SU-DHL-6 (cell line): ENCODE data around the gene CLDN16.

ENCODE experiments used
- H2AFZ ChIP-seq: fragments of 200-600 bp; sonication (generic); 2 replicates; pipeline ENCODE4 v1.6.1; 2014; ENCODE audit warnings: low read depth, mild to moderate bottlenecking, moderate library complexity, mixed read lengths, antibody characterized with exemption, low read length; ENCODE audit not compliant: severe bottlenecking
- H3F3A ChIP-seq: fragments of 200-600 bp; shearing (Covaris generic); 2 replicates; pipeline ENCODE4 v1.6.0; 2016; ENCODE audit warnings: antibody characterized with exemption, mild to moderate bottlenecking; ENCODE audit not compliant: insufficient read depth
- H3K27ac ChIP-seq: fragments of 200-600 bp; sonication (generic); 2 replicates; pipeline ENCODE4 v1.5.1; 2016; ENCODE audit warnings: low read depth, mild to moderate bottlenecking, low read length, moderate library complexity, mixed read lengths
- H3K27me3 ChIP-seq: fragments of 200-600 bp; sonication (generic), shearing (Covaris generic); 2 replicates; pipeline ENCODE4 v1.6.0; 2014; ENCODE audit warnings: mild to moderate bottlenecking, low read length
- H3K36me3 ChIP-seq: fragments of 200-600 bp; sonication (generic); 2 replicates; pipeline ENCODE4 v1.6.1; 2014; ENCODE audit warnings: mild to moderate bottlenecking, low read length, mixed read lengths
- H3K4me2 ChIP-seq: fragments of 300-600, 200-600 bp; shearing (Covaris generic), sonication (generic); 2 replicates; pipeline ENCODE4 v1.6.0; 2014; ENCODE audit warnings: low read length, low read depth, mild to moderate bottlenecking; ENCODE audit not compliant: poor library complexity, severe bottlenecking
- H3K4me3 ChIP-seq: fragments of 200-600 bp; sonication (generic); 2 replicates; pipeline ENCODE4 v1.5.1; 2014; ENCODE audit warnings: antibody characterized with exemption, low read length, mild to moderate bottlenecking, mixed read lengths; ENCODE audit not compliant: insufficient read depth, poor library complexity, severe bottlenecking
- H3K79me2 ChIP-seq: fragments of 200-600 bp; sonication (generic); 2 replicates; pipeline ENCODE4 v1.6.1; 2014; ENCODE audit warnings: mild to moderate bottlenecking, low read length, moderate library complexity; ENCODE audit not compliant: insufficient read depth
- H3K9ac ChIP-seq: fragments of 200-600 bp; sonication (generic); 2 replicates; pipeline ENCODE4 v1.7.0; 2014; ENCODE audit warnings: mild to moderate bottlenecking, low read length
- H3K9me2 ChIP-seq: fragments of 200-600 bp; sonication (generic); replicated peaks from 2 replicates; pipeline ENCODE4 v1.6.1; 2014; ENCODE audit warnings: low read length; ENCODE audit not compliant: insufficient read depth
- H3K9me3 ChIP-seq: fragments of 200-600 bp; sonication (generic); 2 replicates; pipeline ENCODE4 v1.6.1; 2014; ENCODE audit warnings: low read length, mixed read lengths; ENCODE audit not compliant: insufficient read depth
- H4K20me1 ChIP-seq: fragments of 200-600 bp; sonication (generic); 2 replicates; pipeline ENCODE4 v1.6.1; 2014; ENCODE audit warnings: low read depth, mild to moderate bottlenecking, antibody characterized with exemption, low read length, moderate library complexity, mixed read lengths
- CTCF ChIP-seq: fragments of 200-600 bp; sonication (generic); IDR thresholded peaks from one replicate; pipeline ENCODE4 v1.5.1; 2017; ENCODE audit warnings: antibody characterized with exemption, mild to moderate bottlenecking, low read length, moderate library complexity; ENCODE audit not compliant: insufficient read depth, poor library complexity, severe bottlenecking
- EZH2phosphoT487 ChIP-seq: fragments of 200-600 bp; sonication (generic), shearing (Covaris generic); conservative IDR thresholded peaks from 2 replicates; pipeline ENCODE4 v1.6.1; 2018; ENCODE audit warnings: mild to moderate bottlenecking, antibody characterized with exemption, low read length, moderate library complexity, mixed read lengths

Gene CLDN16

GRCh38 chr3:190425833-190426232 is 37.9 kb downstream of the CLDN16 start:
- Histone ChIP-seq H4K20me1 (no peaks in the 10 kb centered on the region), H3K27me3 (no peaks in the 10 kb centered on the region), H2AFZ (no peak overlapping the region)

GRCh38 chr3:190426806-190427507 is 39.0 kb downstream of the CLDN16 start:
- Histone ChIP-seq H3K4me3 (no peak overlapping the region), H3K9ac (no peak overlapping the region), H3K27me3 (no peaks in the 10 kb centered on the region), H3F3A (no peaks in the 10 kb centered on the region), H3K4me2 (no peak overlapping the region), H3K79me2 (no peaks in the 10 kb centered on the region), H3K9me3 (no peaks in the 10 kb centered on the region), H4K20me1 (no peaks in the 10 kb centered on the region), H3K27ac (no peak overlapping the region), H2AFZ (no peak overlapping the region), H3K9me2 (no peaks in the 10 kb centered on the region), H3K36me3 (no peaks in the 10 kb centered on the region)
- TF ChIP-seq EZH2phosphoT487 (no peak), CTCF (no peak)

More at GRCh38 chr3:190425833-190426232, 37.9 kb downstream of the CLDN16 start:
- Histone ChIP-seq H3K36me3 (no peaks in the 10 kb centered on the region), H3K4me3 (no peak overlapping the region), H3K79me2 (no peaks in the 10 kb centered on the region), H3K9me3 (no peaks in the 10 kb centered on the region), H3K27ac (no peak overlapping the region), H3F3A (no peaks in the 10 kb centered on the region), H3K9ac (no peak overlapping the region), H3K4me2 (no peak overlapping the region), H3K9me2 (no peaks in the 10 kb centered on the region)
- TF ChIP-seq CTCF (no peak), EZH2phosphoT487 (no peak)

GRCh38 chr3:190429681-190430080 is 41.7 kb downstream of the CLDN16 start:
- H4K20me1 ChIP-seq = no peaks in the 10 kb centered on the region
- no peaks in the 10 kb centered on the region for H3F3A ChIP-seq
- no peak overlapping the region for H2AFZ ChIP-seq
- no peak overlapping the region for H3K9ac ChIP-seq
- no peaks in the 10 kb centered on the region for H3K79me2 ChIP-seq
- H3K36me3 ChIP-seq = no peaks in the 10 kb centered on the region
- H3K9me3 ChIP-seq = no peaks in the 10 kb centered on the region
- no peak overlapping the region for H3K27ac ChIP-seq
- H3K4me3 ChIP-seq = no peak overlapping the region
- H3K9me2 ChIP-seq = no peaks in the 10 kb centered on the region
- no peak overlapping the region for H3K4me2 ChIP-seq
- H3K27me3 ChIP-seq = no peaks in the 10 kb centered on the region
- no peak for TF ChIP-seq CTCF
- TF ChIP-seq EZH2phosphoT487 = no peak
